GM21360 (cell line): Measurements from ENCODE around the gene THADA.
"Not testable (repeated sequence)": the region's sequence is repeated elsewhere in the genome, so short reads cannot be mapped to it uniquely, and the experiment has no call there.

Source experiments
- ATAC-seq: cut with Tn5 transposase; IDR thresholded peaks from one replicate; pipeline ENCODE4 v1.9.1; 2021; ENCODE audit warnings: mild to moderate bottlenecking, moderate library complexity; ENCODE audit not compliant: unreplicated experiment

THADA gene

GRCh38 chr2:43595603-43596412 lies at the start of gene THADA:
Gene THADA, minus strand, starts transcription at chr2:43596038. Its CDS starts 3,646 bp downstream, at chr2:43592392.
- peak; percentile 96 for ATAC-seq

GRCh38 chr2:43643680-43644079 lies 47.8 kb upstream of the THADA start:
- no peak for ATAC-seq

GRCh38 chr2:43642363-43642762 lies 46.5 kb upstream of the THADA start:
- ATAC-seq, result no peak

GRCh38 chr2:43637030-43637803 lies 41.4 kb upstream of the THADA start, which contains the start of gene PLEKHH2:
Gene PLEKHH2, plus strand, starts transcription at chr2:43637260. Its CDS starts 7,414 bp downstream, at chr2:43644674.
- peak; percentile 100 for ATAC-seq

GRCh38 chr2:43636621-43637020 lies 40.8 kb upstream of the THADA start:
- no peak for ATAC-seq

- ATAC-seq, result not testable (repeated sequence)
Measured at GRCh38 chr2:43636153-43636552, 40.3 kb upstream of the THADA start.

GRCh38 chr2:43634604-43635306 lies 38.9 kb upstream of the THADA start:
- ATAC-seq, result no peak

GRCh38 chr2:43631618-43632317 lies 35.9 kb upstream of the THADA start:
- ATAC-seq, result no peak

GRCh38 chr2:43622931-43623451 lies 27.2 kb upstream of the THADA start:
- ATAC-seq, result no peak

- no peak for ATAC-seq
Measured at GRCh38 chr2:43619511-43619910, 23.7 kb upstream of the THADA start.

- ATAC-seq, result no peak
Measured at GRCh38 chr2:43616967-43617680, 21.3 kb upstream of the THADA start.

- ATAC-seq, result no peak
Measured at GRCh38 chr2:43612944-43613343, 17.1 kb upstream of the THADA start.

- no peak for ATAC-seq
Measured at GRCh38 chr2:43611987-43612894, 16.4 kb upstream of the THADA start.

- ATAC-seq, result no peak
Measured at GRCh38 chr2:43610361-43610760, 14.5 kb upstream of the THADA start.

- no peak for ATAC-seq
Measured at GRCh38 chr2:43609290-43609918, 13.6 kb upstream of the THADA start.

GRCh38 chr2:43605851-43606250 lies 10.0 kb upstream of the THADA start:
- no peak for ATAC-seq

- no peak for ATAC-seq
Measured at GRCh38 chr2:43605079-43605655, 9.3 kb upstream of the THADA start.

GRCh38 chr2:43604674-43605073 lies 8.8 kb upstream of the THADA start:
- no peak for ATAC-seq
